ENCODE measurements around the gene ID4. TPM values are rescaled to one million over a fixed set of nuclear protein-coding genes. Genes with fewer than 3 reads are reported as not detected.

Gene ID4
- total RNA-seq: 1 to 10 TPM; 3.0 to 7.4 (median 4.7) TPM
- long read RNA-seq, donor 1, transcript ID4-201 (3 exons, 2,344 nt): major isoform, 25 of 26 reads
- long read RNA-seq, donor 1, partial matches to known transcripts: 0 of 26 reads
- long read RNA-seq, donor 1, other reads (novel, unspliced or antisense): 1 of 26 reads
- long read RNA-seq, donor 2, partial matches to known transcripts: 0 of 2 reads
- long read RNA-seq, donor 2, other reads (novel, unspliced or antisense): 1 of 2 reads

DNA sequence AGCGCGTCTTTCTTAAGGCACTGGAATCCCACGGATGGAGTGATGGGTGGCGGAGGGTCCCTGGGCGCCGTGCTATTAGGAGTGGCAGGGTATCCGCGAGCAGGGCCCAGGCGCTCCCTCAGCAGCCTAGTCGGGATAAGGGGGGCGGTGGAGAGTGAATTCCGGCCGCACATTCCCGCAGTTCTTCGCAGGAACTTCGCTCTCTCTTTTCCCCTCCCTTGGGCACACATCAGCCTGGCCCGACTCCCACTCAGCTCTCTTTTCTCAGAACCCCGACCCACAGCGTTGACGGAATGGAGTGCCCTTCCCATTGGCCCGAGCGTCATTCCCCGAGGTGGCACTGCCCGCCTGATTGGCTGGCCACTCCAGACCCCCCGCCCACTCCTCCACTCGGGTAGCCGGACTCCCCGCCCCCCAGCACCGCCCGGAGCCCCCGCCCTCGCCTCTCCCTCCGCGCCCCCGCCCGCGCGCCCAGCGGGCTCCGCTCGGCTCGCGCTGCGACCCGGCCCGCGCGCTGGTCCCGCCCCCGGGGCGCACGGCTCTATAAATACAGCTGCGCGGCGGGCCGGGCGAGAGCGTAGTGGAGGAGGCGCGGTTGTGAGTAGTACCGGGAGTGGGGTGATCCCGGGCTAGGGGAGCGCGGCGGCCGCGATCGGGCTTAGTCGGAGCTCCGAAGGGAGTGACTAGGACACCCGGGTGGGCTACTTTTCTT is at the start of gene ID4:
TSS of gene ID4 (plus strand) at position 572 of the 712 bp plus-strand sequence. CDS start 385 bp downstream, outside the sequence.
- no peak for TF ChIP-seq CTCF (IDR thresholded peaks at IDR 0.05)
- no peaks in the 10 kb centered on the region for H3K9me3 ChIP-seq
- H3K4me1 ChIP-seq (ENCODE audit: low read depth): no peaks in the 10 kb centered on the region
- no peaks in the 10 kb centered on the region for H3K36me3 ChIP-seq (ENCODE audit: low read depth)
- peak; percentile 82 to 90 (median 87) for DNase-seq
- H3K4me3 ChIP-seq: peak within 1 kb of the TSS; percentile 44
- intact Hi-C loops (cut with DNase I, micrococcal nuclease): no loop called here
- ATAC-seq: peak; percentile 82

DNA sequence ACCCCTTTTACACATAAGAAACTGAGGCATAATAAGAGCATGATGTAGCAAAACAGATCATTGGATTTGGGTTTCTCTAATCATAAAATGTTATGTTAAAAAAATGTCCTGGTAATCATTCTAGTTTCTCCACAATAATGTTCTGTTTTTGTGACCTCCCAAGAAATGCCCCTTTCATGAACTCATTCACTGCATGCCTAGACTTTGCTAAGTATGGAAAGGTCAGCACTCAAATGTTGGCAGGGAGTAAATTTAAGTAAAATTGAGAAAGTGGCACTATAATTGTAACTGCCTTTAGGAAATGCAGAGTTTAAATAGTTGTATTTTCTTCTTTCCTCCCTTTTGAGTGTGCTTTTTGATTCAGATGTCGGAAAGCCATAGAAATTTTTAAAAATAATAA is 48.5 kb upstream of the ID4 start:
- DNase-seq (no peak), ATAC-seq (no peak)
- Histone ChIP-seq H3K4me3 (no peak overlapping the region), H3K36me3 (ENCODE audit: low read depth) (no peaks in the 10 kb centered on the region), H3K9me3 (no peaks in the 10 kb centered on the region), H3K4me1 (ENCODE audit: low read depth) (no peaks in the 10 kb centered on the region)
- TF ChIP-seq CTCF (IDR thresholded peaks at IDR 0.05): no peak
- intact Hi-C loops (cut with DNase I, micrococcal nuclease): no loop called here

DNA sequence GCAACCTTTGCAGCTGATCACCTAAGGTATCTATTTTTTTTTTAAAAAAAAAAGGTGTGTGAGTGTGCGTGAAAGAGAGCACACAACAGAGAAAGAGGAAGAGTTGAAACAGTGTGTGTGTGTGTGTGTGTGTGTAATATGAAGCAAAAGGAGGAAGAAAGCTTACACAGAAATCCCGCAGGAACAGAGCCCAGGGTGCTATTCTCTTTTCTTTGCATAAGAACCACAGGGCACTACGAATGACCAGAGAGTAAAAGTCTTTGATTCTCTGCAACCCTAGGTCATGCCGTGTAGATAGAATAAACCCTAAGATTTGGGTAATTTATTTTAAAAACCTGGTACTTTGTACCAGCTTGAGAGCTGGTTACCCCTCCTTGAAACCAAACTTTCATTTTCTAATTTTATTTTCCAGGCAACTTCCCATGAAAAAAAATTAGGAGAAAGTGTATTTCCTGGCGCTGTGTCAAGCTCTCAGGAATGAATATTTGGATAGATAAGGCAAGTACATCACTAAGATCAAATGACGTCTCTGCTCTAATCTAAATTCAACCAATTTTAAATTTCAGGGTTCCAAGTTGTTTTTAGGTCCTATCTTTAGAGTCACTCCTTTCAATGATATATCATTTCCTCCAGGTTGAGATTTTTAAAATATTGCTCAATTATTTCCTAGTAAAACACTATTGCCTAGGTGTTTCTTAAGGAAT is 47.9 kb upstream of the ID4 start:
- H3K4me1 ChIP-seq (ENCODE audit: low read depth): no peaks in the 10 kb centered on the region
- ATAC-seq: no peak

DNA sequence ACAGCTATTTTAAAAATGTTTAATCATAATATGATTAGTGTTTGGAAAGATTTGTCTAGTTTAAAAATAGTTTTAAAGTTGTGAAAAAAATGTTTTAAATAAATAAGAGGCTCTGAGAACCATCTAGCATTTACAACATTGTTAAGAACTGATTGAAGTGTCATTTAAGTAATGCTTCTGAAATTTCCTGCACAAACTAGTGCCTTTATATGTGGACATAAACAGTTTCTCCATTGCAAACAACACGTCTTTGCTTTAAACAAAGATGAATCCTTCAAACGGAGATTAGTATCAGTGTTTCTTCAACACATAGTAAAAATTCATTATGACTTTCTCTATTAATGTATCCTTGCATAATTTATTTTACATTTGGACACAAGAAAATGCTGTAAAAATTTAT is 45.9 kb upstream of the ID4 start:
- intact Hi-C loops (cut with DNase I, micrococcal nuclease): no loop called here
- ATAC-seq (no peak), DNase-seq (no peak)
- Histone ChIP-seq H3K4me3 (no peak overlapping the region), H3K36me3 (ENCODE audit: low read depth) (no peaks in the 10 kb centered on the region), H3K9me3 (no peaks in the 10 kb centered on the region), H3K4me1 (ENCODE audit: low read depth) (no peaks in the 10 kb centered on the region)
- TF ChIP-seq CTCF (IDR thresholded peaks at IDR 0.05): no peak

More for the DNA sequence above, 47.9 kb upstream of the ID4 start:
- no peak for DNase-seq
- no peak for TF ChIP-seq CTCF (IDR thresholded peaks at IDR 0.05)
- H3K9me3 ChIP-seq: no peaks in the 10 kb centered on the region
- intact Hi-C loops (cut with DNase I, micrococcal nuclease): no loop called here
- H3K36me3 ChIP-seq (ENCODE audit: low read depth): no peaks in the 10 kb centered on the region
- no peak overlapping the region for H3K4me3 ChIP-seq

DNA sequence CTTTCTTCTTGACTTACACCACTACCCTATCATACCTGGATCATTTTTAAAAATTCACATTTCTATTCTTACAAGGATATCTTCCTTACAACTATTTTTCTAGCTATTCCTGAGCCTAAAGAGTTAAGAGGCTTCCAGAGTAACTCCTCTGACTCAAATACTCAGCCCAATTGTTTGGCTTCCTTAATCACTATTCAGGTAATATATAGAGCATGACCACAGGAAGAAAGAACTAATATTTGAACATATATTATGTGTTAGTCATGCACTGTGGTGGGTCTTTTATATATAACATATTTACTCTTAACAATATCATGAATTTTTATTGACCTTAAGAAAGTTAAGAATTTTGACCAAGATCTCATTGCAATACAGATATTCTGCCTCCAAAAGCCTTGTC is 42.0 kb upstream of the ID4 start:
- ATAC-seq: no peak
- intact Hi-C loops (cut with DNase I, micrococcal nuclease): no loop called here

More for the DNA sequence above, 42.0 kb upstream of the ID4 start:
- DNase-seq: no peak
- H3K36me3 ChIP-seq (ENCODE audit: low read depth): no peaks in the 10 kb centered on the region
- no peak for TF ChIP-seq CTCF (IDR thresholded peaks at IDR 0.05)
- no peak overlapping the region for H3K4me3 ChIP-seq
- peaks cover 4% of the 10 kb centered on the region for H3K9me3 ChIP-seq
- H3K4me1 ChIP-seq (ENCODE audit: low read depth): no peaks in the 10 kb centered on the region

Data from mucosa of descending colon (tissue), 3 donors.